HepG2 (cell line): ENCODE measurements around the gene DQX1. TPM values are rescaled to one million over a fixed set of nuclear protein-coding genes. Genes with fewer than 3 reads are reported as not detected.
A peak's percentile ranks its signal among the peaks of the same experiment; 100 is the strongest.

Source experiments
- ATAC-seq: fragments of 200-7000 bp; cut with Tn5 transposase; 3 replicates; pipeline ENCODE4 v1.9.1; 2020; ENCODE audit warnings: mild to moderate bottlenecking, moderate library complexity
- BruUV-seq: library from RNA; stranded (reverse); fragments of 400-500 nt; replicated peaks from 2 replicates; lab custom pipeline; 2021; lab: Mats Ljungman, UMichigan
- CTCF ChIA-PET: fragments of 300-600 bp; formaldehyde crosslinking; extraction: SDS; loops from one replicate; lab custom pipeline; 2021; ENCODE audit warnings: low total read pairs, inconsistent platforms, low intra/inter-chr PET ratio; lab: Yijun Ruan, JAX
- POLR2A ChIA-PET: fragments of 350-600 bp; sonication (Branson Sonifier 250); formaldehyde crosslinking; loops from one replicate; lab custom pipeline; 2020; ENCODE audit warnings: antibody characterized with exemption, inconsistent platforms; lab: Yijun Ruan, JAX
- DNase-seq: peaks from one replicate; pipeline ENCODE4 v3.0.0-alpha.2; 2015; ENCODE audit warnings: low spot score
- FAIRE-seq: peaks from 3 replicates; lab custom pipeline; 2011; peaks lifted over from hg19 to GRCh38; lab: Jason Lieb, UNC
- H2AFZ ChIP-seq: one replicate; pipeline ENCODE4 v1.6.1; 2011; ENCODE audit warnings: low read length, inconsistent platforms
- H3K27ac ChIP-seq: fragments of 300-600 bp; 3 replicates; pipeline ENCODE4 v1.8.0; 2011; ENCODE audit warnings: mixed run types, mild to moderate bottlenecking, mixed read lengths, low read length, inconsistent platforms; ENCODE audit not compliant: insufficient read depth; ENCODE audit errors: extremely low read length
- H3K27me3 ChIP-seq, 2 experiments: fragments of 200-600 bp in 1 of 2; 2 replicates in 1 of 2; 3 replicates in 1 of 2; pipeline versions ENCODE4 v1.6.0 to v1.8.0; 2011; ENCODE audit warnings: low read length in 2 of 2, mild to moderate bottlenecking in 2 of 2, moderate library complexity in 2 of 2, inconsistent platforms in 1 of 2; ENCODE audit not compliant: insufficient read depth in 2 of 2, control insufficient read depth in 1 of 2
- H3K36me3 ChIP-seq, 2 experiments: fragments of 200-600 bp in 1 of 2; replicated peaks in 1 of 2; 2 replicates in 1 of 2; 3 replicates in 1 of 2; pipeline versions ENCODE4 v1.5.1 to v1.8.0; 2011; ENCODE audit warnings: low read length in 2 of 2, inconsistent platforms in 1 of 2; ENCODE audit not compliant: insufficient read depth in 2 of 2, control insufficient read depth in 1 of 2
- H3K4me1 ChIP-seq: 2 replicates; pipeline ENCODE4 v1.5.1; 2012; ENCODE audit warnings: low read length, inconsistent platforms; ENCODE audit not compliant: insufficient read depth
- H3K4me2 ChIP-seq: 2 replicates; pipeline ENCODE4 v1.6.0; 2011; ENCODE audit warnings: low read depth, low read length, inconsistent platforms
- H3K4me3 ChIP-seq, 3 experiments: fragments of 200-600 bp in 1 of 3; sonication (generic), shearing (Covaris generic) in 1 of 3; replicated peaks in 1 of 3; 2 replicates each; pipeline ENCODE4 v1.5.1; 2011 to 2016; ENCODE audit warnings: low read length in 3 of 3, inconsistent platforms in 2 of 3, low read depth in 2 of 3, mild to moderate bottlenecking in 2 of 3, control low read depth in 1 of 3, mixed read lengths in 1 of 3; ENCODE audit not compliant: insufficient read depth in 1 of 3
- H3K79me2 ChIP-seq: one replicate; pipeline ENCODE4 v1.6.1; 2011; ENCODE audit warnings: low read length, inconsistent platforms; ENCODE audit not compliant: insufficient read depth
- H3K9ac ChIP-seq: 2 replicates; pipeline ENCODE4 v1.6.0; 2011; ENCODE audit warnings: mild to moderate bottlenecking, low read depth, low read length, inconsistent platforms; ENCODE audit not compliant: insufficient read depth
- H3K9me3 ChIP-seq: 2 replicates; pipeline ENCODE4 v1.5.1; 2012; ENCODE audit warnings: mild to moderate bottlenecking, low read length
- H4K20me1 ChIP-seq: 2 replicates; pipeline ENCODE4 v1.6.0; 2011; ENCODE audit warnings: inconsistent platforms, mild to moderate bottlenecking, low read length, moderate library complexity; ENCODE audit not compliant: insufficient read depth
- ETV5 ChIP-seq: IDR thresholded peaks from 2 replicates; pipeline ENCODE4 v1.6.1; 2018; ENCODE audit warnings: missing biosample characterization, missing genetic modification reagents, inconsistent platforms, borderline replicate concordance
- GATAD1 ChIP-seq: IDR thresholded peaks from 2 replicates; pipeline ENCODE4 v1.6.1; 2016; ENCODE audit warnings: missing genetic modification reagents, missing compliant biosample characterization
- KLF9 ChIP-seq: IDR thresholded peaks from 2 replicates; pipeline ENCODE4 v1.6.1; 2016; ENCODE audit warnings: low read depth
- MLLT10 ChIP-seq: sonication (generic); formaldehyde crosslinking; IDR thresholded peaks from 2 replicates; pipeline ENCODE4 v1.4.0; 2020; ENCODE audit warnings: missing genetic modification reagents
- NCOR1 ChIP-seq: fragments of 200-600 bp; sonication (generic); IDR thresholded peaks from 2 replicates; pipeline ENCODE4 v1.7.0; 2017; ENCODE audit warnings: antibody characterized with exemption, low read length, borderline replicate concordance
- POLR2A ChIP-seq, 2 experiments: IDR thresholded peaks; 2 replicates each; pipeline ENCODE4 v1.6.1; 2011; ENCODE audit warnings: low read depth in 2 of 2, low read length in 2 of 2, mild to moderate bottlenecking in 1 of 2, moderate library complexity in 1 of 2; ENCODE audit not compliant: insufficient read depth in 1 of 2
- POLR2AphosphoS5 ChIP-seq: IDR thresholded peaks from 2 replicates; pipeline ENCODE4 v1.6.1; 2012; ENCODE audit warnings: low read depth, low read length
- SAP130 ChIP-seq: IDR thresholded peaks from 2 replicates; pipeline ENCODE4 v1.6.1; 2016; ENCODE audit warnings: low read depth
- SRSF9 ChIP-seq: fragments of 200-400 bp; formaldehyde crosslinking; IDR thresholded peaks from 2 replicates; pipeline ENCODE4 v1.6.1; 2018; ENCODE audit warnings: borderline replicate concordance, mild to moderate bottlenecking, low read depth, low read length; ENCODE audit not compliant: insufficient read depth, poor library complexity, severe bottlenecking
- TIGD3 ChIP-seq: sonication (generic); formaldehyde crosslinking; IDR thresholded peaks from 2 replicates; pipeline ENCODE4 v1.5.1; 2020; ENCODE audit warnings: mild to moderate bottlenecking, missing genetic modification reagents, borderline replicate concordance
- ZMYM4 ChIP-seq: sonication (generic); formaldehyde crosslinking; IDR thresholded peaks from 2 replicates; pipeline ENCODE4 v1.8.1; 2023; ENCODE audit warnings: mild to moderate bottlenecking, missing genetic modification reagents
- WGBS: methylation state at CpG from one replicate; pipeline ENCODE4 v1.1.6; 2017; ENCODE audit warnings: low lambda C conversion rate; 5-methylcytosine and 5-hydroxymethylcytosine counted together
- in situ Hi-C: cut with HindIII; loops from 2 replicates; pipeline ENCODE4 v1.10.0; 2017; ENCODE audit warnings: low pct_unique_long_range_greater_than_20kb; ENCODE audit not compliant: extremely low pct_ligation_motif_present
- intact Hi-C: fragments of 100-400 bp; cut with micrococcal nuclease; formaldehyde crosslinking; loops from one replicate; pipeline ENCODE4 v1.10.0; 2022; ENCODE audit not compliant: unreplicated experiment
- polyA plus RNA-seq, 8 experiments: library from polyadenylated mRNA; depleted of rRNA in 3 of 8; stranded (reverse) in 7 of 8; unstranded in 1 of 8; fragments of >200 nt; fragmentation: Illumina TruSeq in 4 of 8; extraction: Trizol in 4 of 8; gene quantifications; 2 replicates each; pipeline versions ENCODE4 v1.2.1 to v1.2.3, GENCODE V29; 2011 to 2016; ENCODE audit warnings: low read depth in 4 of 8, missing spikeins in 1 of 8, mixed read lengths in 1 of 8; ENCODE audit not compliant: insufficient read depth in 1 of 8
- total RNA-seq, 5 experiments: library from RNA; depleted of rRNA; stranded (reverse); fragments of >200 nt; fragmentation: Illumina TruSeq; extraction: Trizol; gene quantifications; 2 replicates each; pipeline ENCODE4 v1.2.3, GENCODE V29; 2016; ENCODE audit warnings: low read depth in 1 of 5
- TF ChIP-seq, protein P1 (sequence below): IDR thresholded peaks from 2 replicates; pipeline ENCODE4 v1.6.1; 2016

DQX1 gene
- total and polyA plus RNA-seq, 2 of the 13 experiments (the other 11 are each of a cell fraction or from before 2014, with no cell fraction given): 27.6 to 89.8 TPM

DNA sequence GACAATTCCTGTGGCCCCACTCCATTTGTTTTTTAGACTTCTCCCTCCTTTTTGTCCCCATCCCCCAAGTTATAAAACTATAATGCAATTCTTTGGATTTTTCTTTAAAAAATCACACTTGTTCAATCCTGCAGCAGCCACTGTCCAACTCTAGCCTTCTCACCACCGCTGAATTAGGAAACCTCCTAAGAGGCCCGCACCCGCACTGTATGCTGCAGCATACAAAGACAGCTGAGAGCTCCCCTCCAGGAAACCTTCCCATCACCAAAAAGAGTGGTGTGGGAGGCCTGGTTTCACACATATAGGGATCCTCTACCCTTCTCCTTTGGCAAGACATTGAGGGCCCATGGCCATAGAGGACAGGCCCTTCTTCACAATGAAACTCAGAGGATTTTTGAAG, 21.4 kb downstream of the DQX1 start:
- Histone ChIP-seq H3K36me3 (no peaks in the 10 kb centered on the region; a peak in 3 of 5 replicates), H2AFZ (no peak overlapping the region), H4K20me1 (no peaks in the 10 kb centered on the region), H3K9ac (peak overlapping the region; percentile 83; the same call in 1 of the 2 replicates), H3K27me3 (no peaks in the 10 kb centered on the region; a peak in 1 of 5 replicates), H3K4me1 (peaks cover 68% of the 10 kb centered on the region), H3K4me2 (peak overlapping the region; percentile 92), H3K4me3 (peak overlapping the region; percentile 67 to 86 (median 82)), H3K27ac (peak overlapping the region; percentile 11), H3K79me2 (peaks cover 51% of the 10 kb centered on the region), H3K9me3 (no peaks in the 10 kb centered on the region)
- DNase-seq: no peak
- in situ Hi-C loops: no loop called here
- 68% methylated on average over 3 of the region's 3 CpGs for WGBS
- ChIA-PET CTCF (interaction anchor here (2.9 kb wide), 1 partner anchor 21 kb away, joined by 20 read pairs; the partner anchor contains the start of genes CCDC142 and TTC31), POLR2A (interaction anchor here (0.8 to 16.5 kb wide), 15 partner anchors 8 to 75 kb away, joined by 3 to 795 read pairs (median 18); partner anchors contain the start of genes AUP1, CCDC142, DQX1 and HTRA2)
- no peak for TF ChIP-seq ZMYM4 (CRISPR knock-in tag)
- peak; percentile 39 for TF ChIP-seq POLR2AphosphoS5
- TF ChIP-seq SAP130 (CRISPR knock-in tag): 0 out of 2 replicates have a peak, but pooled peaks have one; percentile 9
- peak in 1 of 2 experiments; percentile 5; a peak in 1 of 4 replicates for TF ChIP-seq POLR2A (IDR thresholded peaks at IDR 0.05; ENCODE audit: insufficient read depth in 1 of 2, low read depth in 2 of 2, low read length in 2 of 2)
- ATAC-seq: no peak
- FAIRE-seq: no peak
- BruUV-seq: no TSS peak
- intact Hi-C loops: no loop called here

DNA sequence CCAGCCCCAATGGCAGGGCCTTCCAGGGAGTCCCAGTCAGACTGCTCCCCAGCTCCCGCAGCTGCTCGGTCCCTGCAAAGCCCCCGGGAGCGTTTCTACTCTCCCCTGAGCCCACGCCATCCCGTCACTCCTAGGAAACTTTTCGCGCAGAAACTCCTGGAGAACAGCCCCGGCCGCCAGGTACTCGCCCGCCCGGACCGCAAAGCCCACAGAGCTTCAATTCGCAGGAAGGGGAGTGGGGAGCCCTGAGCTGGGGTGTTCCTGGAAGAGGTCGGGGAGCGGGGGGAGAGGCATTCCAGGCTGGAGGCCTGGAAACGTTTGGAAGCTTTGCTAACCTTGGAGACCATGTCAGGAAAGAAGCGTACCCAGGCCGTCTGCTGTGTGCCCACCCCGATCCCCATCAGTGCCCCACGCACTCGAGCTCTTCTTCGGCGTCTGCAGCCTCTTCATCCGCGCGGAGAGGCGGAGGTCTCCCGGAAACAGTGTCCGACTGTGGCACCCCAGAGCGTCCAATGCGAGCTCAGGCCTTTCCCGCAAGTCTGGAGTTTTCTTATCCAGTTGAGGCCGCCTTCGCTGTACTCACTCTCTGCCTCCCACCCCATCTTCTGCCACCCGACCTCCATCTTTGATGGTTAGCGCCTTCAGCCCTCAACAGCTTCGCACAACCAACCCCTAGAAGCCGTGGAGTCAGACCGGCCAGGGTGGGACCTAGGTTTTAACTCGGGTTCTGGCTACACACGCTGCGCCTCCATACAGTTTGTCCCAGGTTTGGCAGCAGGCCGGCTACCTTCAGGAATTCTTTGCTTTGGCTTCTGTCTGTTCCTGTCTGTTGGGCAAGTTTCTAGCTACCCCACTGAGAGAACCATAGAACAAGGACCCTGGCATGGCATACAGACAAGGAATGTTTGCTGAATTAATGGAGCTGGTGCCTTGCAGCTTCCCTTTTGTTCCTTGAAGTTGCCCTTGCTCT, 22.2 kb downstream of the DQX1 start:
- CTCF ChIA-PET: interaction anchor here (2.9 kb wide), 1 partner anchor 20 kb away, joined by 20 read pairs; the partner anchor contains the start of genes CCDC142 and TTC31
- H2AFZ ChIP-seq: no peak overlapping the region
- in situ Hi-C loops: no loop called here
- H3K27ac ChIP-seq: peak overlapping the region; percentile 89
- H3K4me3 ChIP-seq: peak overlapping the region; percentile 67 to 86 (median 82)
- no peaks in the 10 kb centered on the region; a peak in 3 of 5 replicates for H3K36me3 ChIP-seq
- BruUV-seq: no TSS peak
- peak overlapping the region; percentile 92 for H3K4me2 ChIP-seq
- FAIRE-seq: no peak
- POLR2A ChIA-PET: interaction anchor here (1.1 to 16.5 kb wide), 18 partner anchors 9 to 325 kb away, joined by 3 to 795 read pairs (median 14); partner anchors contain the start of genes AUP1, CCDC142, DQX1 and HTRA2
- H4K20me1 ChIP-seq: no peaks in the 10 kb centered on the region
- ATAC-seq: peak; percentile 0; the same call in 1 of the 3 replicates
- peak overlapping the region; percentile 83 for H3K9ac ChIP-seq
- DNase-seq: no peak
- peaks cover 51% of the 10 kb centered on the region for H3K79me2 ChIP-seq
- peaks cover 66% of the 10 kb centered on the region for H3K4me1 ChIP-seq
- 43% methylated on average over 34 of the region's 45 CpGs for WGBS
- no peaks in the 10 kb centered on the region; a peak in 1 of 5 replicates for H3K27me3 ChIP-seq
- intact Hi-C loops: no loop called here
- no peaks in the 10 kb centered on the region for H3K9me3 ChIP-seq
- TF ChIP-seq, protein P1, sequence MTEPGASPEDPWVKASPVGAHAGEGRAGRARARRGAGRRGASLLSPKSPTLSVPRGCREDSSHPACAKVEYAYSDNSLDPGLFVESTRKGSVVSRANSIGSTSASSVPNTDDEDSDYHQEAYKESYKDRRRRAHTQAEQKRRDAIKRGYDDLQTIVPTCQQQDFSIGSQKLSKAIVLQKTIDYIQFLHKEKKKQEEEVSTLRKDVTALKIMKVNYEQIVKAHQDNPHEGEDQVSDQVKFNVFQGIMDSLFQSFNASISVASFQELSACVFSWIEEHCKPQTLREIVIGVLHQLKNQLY (CRISPR knock-in tag): no peak
- peak; percentile 35; the same call in 1 of the 2 replicates for TF ChIP-seq POLR2AphosphoS5
- TF ChIP-seq ETV5 (CRISPR knock-in tag): no peak
- TF ChIP-seq SRSF9: no peak
- no peak for TF ChIP-seq GATAD1 (CRISPR knock-in tag)
- TF ChIP-seq NCOR1: no peak
- TF ChIP-seq MLLT10 (CRISPR knock-in tag): 0 out of 2 replicates have a peak, but pooled peaks have one; percentile 9
- TF ChIP-seq KLF9: no peak
- TF ChIP-seq TIGD3 (CRISPR knock-in tag): no peak
